ENCODE results near the gene TSHZ1.

Gene TSHZ1

DNA sequence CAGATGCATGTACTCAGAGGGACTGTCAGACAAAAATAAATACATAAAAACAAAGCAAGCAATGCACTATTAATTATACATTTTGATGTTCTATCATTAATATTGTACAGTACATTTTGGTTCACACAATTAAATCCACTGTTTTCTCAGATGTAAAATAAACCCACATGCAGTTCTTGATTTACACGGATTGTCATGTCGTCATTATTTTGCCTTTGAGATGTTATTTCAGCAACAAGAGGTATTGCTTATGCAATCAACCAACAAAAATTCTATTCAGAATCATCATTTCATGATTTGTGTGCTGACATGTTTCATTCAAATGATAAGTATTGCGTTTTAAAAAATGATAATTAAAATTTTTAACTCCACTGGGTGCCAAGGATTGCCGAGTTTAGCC lies 79.2 kb downstream of the TSHZ1 start:
- TF ChIP-seq, protein P1, sequence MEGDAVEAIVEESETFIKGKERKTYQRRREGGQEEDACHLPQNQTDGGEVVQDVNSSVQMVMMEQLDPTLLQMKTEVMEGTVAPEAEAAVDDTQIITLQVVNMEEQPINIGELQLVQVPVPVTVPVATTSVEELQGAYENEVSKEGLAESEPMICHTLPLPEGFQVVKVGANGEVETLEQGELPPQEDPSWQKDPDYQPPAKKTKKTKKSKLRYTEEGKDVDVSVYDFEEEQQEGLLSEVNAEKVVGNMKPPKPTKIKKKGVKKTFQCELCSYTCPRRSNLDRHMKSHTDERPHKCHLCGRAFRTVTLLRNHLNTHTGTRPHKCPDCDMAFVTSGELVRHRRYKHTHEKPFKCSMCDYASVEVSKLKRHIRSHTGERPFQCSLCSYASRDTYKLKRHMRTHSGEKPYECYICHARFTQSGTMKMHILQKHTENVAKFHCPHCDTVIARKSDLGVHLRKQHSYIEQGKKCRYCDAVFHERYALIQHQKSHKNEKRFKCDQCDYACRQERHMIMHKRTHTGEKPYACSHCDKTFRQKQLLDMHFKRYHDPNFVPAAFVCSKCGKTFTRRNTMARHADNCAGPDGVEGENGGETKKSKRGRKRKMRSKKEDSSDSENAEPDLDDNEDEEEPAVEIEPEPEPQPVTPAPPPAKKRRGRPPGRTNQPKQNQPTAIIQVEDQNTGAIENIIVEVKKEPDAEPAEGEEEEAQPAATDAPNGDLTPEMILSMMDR (IDR thresholded peaks at IDR 0.05; ENCODE audit: low read depth, low read length, missing control alignments) = no peak
- no peak for DNase-seq (ENCODE audit: extremely low read depth, low read depth)
- H3K4me3 ChIP-seq (replicated peaks; ENCODE audit: low read depth, low read length) = no peak overlapping the region

DNA sequence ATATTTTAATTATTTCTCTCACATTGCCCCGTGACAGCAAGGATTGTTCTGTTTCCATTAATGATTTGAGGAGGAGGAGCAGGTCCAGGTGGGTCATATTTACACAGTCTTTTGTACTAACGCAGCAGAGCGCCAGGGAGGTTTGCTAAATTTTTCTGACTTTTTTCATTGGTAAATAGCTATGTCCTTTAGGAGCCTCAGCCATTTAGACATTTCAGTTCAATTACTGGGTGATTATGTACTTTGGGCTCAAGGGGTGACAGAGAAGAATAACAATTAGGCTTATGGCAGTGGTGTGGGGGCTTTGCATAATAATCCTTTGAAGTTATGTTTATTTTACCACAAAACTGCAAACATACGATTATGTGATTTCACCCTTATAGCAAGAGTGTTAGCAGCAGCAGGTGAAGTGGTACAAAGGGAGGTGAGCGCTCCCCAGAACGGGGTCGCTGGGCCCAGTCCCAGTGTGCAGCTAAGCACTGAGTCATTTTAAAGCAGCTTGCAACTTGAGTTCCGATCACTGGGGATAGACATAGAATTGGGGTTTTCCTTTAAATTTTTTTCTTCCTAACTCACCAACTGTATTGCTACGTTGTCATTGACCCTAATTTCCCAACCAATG lies 80.3 kb downstream of the TSHZ1 start:
- TF ChIP-seq, protein P1 (IDR thresholded peaks at IDR 0.05; ENCODE audit: low read depth, low read length, missing control alignments) = no peak
- no peak for DNase-seq (ENCODE audit: extremely low read depth, low read depth)
- no peak overlapping the region for H3K4me3 ChIP-seq (replicated peaks; ENCODE audit: low read depth, low read length)

DNA sequence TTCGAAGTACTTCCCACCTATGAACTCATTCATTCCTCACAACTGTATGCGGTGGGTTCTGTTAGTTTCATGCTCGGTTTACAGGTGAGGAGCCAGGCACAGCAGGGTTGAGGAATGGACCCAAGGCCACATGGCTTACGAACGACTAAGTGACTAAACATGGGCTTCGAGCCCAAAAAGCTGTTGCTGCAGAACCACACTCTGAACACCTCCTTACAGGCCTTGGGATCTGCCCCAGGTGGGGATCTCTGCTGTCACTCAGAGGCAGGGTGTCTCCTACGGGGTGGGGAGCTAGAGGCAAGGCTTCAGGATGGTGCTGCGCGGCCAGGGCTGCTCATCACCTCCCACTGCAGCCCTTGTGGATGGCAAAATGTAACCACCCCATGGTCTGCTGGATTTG lies 80.9 kb downstream of the TSHZ1 start:
- DNase-seq (ENCODE audit: extremely low read depth, low read depth) = no peak
- no peak overlapping the region for H3K4me3 ChIP-seq (replicated peaks; ENCODE audit: low read depth, low read length)
- TF ChIP-seq, protein P1 (IDR thresholded peaks at IDR 0.05; ENCODE audit: low read depth, low read length, missing control alignments) = no peak

DNA sequence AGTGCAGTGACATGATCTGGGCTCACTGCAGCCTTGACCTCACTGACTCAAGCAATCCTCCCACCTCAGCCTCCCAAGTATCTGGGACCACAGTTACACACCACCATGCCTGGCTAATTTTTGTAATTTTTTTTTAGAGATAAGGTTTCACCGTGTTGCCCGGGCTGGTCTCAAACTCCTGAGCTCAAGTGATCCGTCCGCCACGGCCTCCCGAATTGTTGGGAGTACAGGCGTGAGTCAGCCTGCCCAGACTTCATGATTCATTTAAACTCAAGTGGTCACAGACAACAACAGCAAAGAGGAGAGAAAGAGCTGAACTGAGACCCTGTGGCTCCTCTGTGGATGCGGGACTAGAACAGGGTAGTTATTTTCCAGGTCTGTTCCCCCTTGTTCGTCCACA lies 83.0 kb downstream of the TSHZ1 start:
- DNase-seq (ENCODE audit: extremely low read depth, low read depth) = no peak
- no peak overlapping the region for H3K4me3 ChIP-seq (replicated peaks; ENCODE audit: low read depth, low read length)
- TF ChIP-seq, protein P1 (IDR thresholded peaks at IDR 0.05; ENCODE audit: low read depth, low read length, missing control alignments) = no peak

DNA sequence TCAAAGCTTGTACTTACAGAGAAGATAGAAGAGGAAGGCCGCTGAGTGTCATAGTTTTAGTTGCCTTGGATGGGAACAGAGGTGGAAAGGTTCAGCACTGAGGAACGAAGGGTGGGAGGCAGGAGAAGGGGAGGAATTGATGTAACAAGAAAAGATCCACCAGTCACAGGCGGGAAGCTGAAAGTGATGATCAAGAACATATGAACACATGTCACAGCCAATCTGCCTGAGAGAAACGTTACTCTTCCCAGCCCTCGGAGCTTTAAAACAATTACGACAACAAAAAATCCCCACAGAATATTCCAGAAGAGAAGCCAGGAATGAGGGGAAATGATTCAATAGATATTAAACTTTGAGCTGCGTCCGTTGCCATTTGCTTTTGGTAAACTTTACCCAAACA lies 87.1 kb downstream of the TSHZ1 start:
- TF ChIP-seq, protein P1 (IDR thresholded peaks at IDR 0.05; ENCODE audit: low read depth, low read length, missing control alignments) = no peak
- H3K4me3 ChIP-seq (replicated peaks; ENCODE audit: low read depth, low read length) = no peak overlapping the region
- DNase-seq (ENCODE audit: extremely low read depth, low read depth) = no peak

DNA sequence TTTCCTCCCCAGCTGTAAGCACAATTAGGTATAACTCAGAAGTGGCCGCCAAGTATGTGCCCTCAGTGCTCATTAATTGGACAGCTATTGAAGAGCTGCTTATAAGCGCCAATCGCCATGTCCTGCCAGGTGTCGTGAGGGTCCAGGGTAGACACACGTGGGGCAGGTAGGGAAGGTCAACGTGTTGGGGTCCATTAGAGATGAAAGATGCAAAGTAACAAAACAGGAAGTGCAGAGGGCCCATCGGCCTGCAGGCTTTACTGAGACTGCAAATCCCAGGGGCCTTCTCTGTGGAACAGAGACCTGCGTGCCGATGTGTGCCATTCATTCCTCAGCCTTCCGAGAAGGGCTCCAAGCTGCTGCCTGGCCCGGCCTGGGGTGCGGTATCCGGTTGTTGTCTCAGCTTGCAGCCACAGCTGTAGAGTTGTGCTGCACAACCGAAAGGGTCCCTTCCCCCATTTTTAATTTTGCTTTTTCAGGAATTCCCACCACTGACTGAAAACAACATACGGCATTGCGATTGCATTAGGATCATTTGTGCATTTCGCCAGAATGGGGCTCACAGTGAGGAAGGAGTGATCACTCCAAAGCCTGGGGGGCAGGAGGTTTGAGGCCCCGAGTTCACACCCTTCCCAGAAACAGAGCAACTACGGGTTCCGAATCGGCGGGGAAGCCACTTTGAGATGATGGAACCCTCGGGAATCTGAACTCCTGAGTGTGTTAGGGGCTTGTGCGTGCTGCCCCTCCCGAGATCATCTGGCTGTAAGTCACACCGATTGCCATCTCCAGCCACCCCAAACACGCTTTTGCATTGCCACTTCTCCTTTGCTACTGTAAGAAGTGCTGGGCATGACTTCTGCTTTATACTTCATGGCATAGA lies 94.3 kb downstream of the TSHZ1 start:
- no peak for DNase-seq (ENCODE audit: extremely low read depth, low read depth)
- no peak overlapping the region for H3K4me3 ChIP-seq (replicated peaks; ENCODE audit: low read depth, low read length)
- TF ChIP-seq, protein P1 (IDR thresholded peaks at IDR 0.05; ENCODE audit: low read depth, low read length, missing control alignments) = no peak

Measured in HFF-Myc (cell line).